Progenitor cell of endocrine pancreas (in vitro differentiated cells): ENCODE measurements around the gene HOXA4. TPM values are rescaled to one million over a fixed set of nuclear protein-coding genes. Genes with fewer than 3 reads are reported as not detected.
A peak's percentile ranks its signal among the peaks of the same experiment; 100 is the strongest.

Experiments used
- DNase-seq: peaks from one replicate; pipeline ENCODE4 v3.0.0; 2021; ENCODE audit warnings: low spot score; ENCODE audit not compliant: unreplicated experiment
- H3K27ac Mint-ChIP-seq: 2 replicates; pipeline ENCODE4 v1.8.0; 2021; ENCODE audit warnings: mild to moderate bottlenecking, moderate library complexity, mixed read lengths
- H3K27me3 Mint-ChIP-seq: 2 replicates; pipeline ENCODE4 v1.8.0; 2021; ENCODE audit warnings: mixed read lengths
- H3K36me3 Mint-ChIP-seq: 2 replicates; pipeline ENCODE4 v1.8.0; 2022; ENCODE audit warnings: mixed read lengths; ENCODE audit not compliant: insufficient read depth
- H3K4me1 Mint-ChIP-seq: 2 replicates; pipeline ENCODE4 v1.8.0; 2021; ENCODE audit warnings: low read depth, mixed read lengths
- H3K4me3 Mint-ChIP-seq: 2 replicates; pipeline ENCODE4 v1.8.0; 2021; ENCODE audit warnings: low read depth, mild to moderate bottlenecking, moderate library complexity, mixed read lengths
- H3K9me3 Mint-ChIP-seq: 2 replicates; pipeline ENCODE4 v1.8.0; 2021; ENCODE audit warnings: low read depth, mixed read lengths
- CTCF ChIP-seq: fragments of 200-600 bp; sonication (generic); IDR thresholded peaks from one replicate; pipeline ENCODE4 v1.5.0; 2021; ENCODE audit warnings: antibody characterized with exemption, mild to moderate bottlenecking; ENCODE audit not compliant: unreplicated experiment
- total RNA-seq: library from RNA; stranded (reverse); gene quantifications from 2 replicates; pipeline ENCODE4 v1.2.1, GENCODE V29; 2021

Gene HOXA4
- total RNA-seq, 1 donor from 2014 or later = 13.7 TPM

GRCh38 chr7:27111042-27111750 lies 19.4 kb downstream of the HOXA4 start:
- H3K4me1 Mint-ChIP-seq = peaks cover 52% of the 10 kb centered on the region
- peak overlapping the region; percentile 97 for H3K4me3 Mint-ChIP-seq

GRCh38 chr7:27110186-27111031 lies 20.1 kb downstream of the HOXA4 start:
- no peak for TF ChIP-seq CTCF
- Mint-ChIP-seq H3K4me1 (peaks cover 57% of the 10 kb centered on the region), H3K27ac (peak overlapping the region; percentile 99), H3K27me3 (no peaks in the 10 kb centered on the region), H3K36me3 (peaks cover 20% of the 10 kb centered on the region), H3K9me3 (no peaks in the 10 kb centered on the region), H3K4me3 (peak overlapping the region; percentile 97)
- peak; percentile 76 for DNase-seq

More at GRCh38 chr7:27111042-27111750, 19.4 kb downstream of the HOXA4 start:
- no peak for DNase-seq
- Mint-ChIP-seq H3K9me3 (no peaks in the 10 kb centered on the region), H3K27me3 (no peaks in the 10 kb centered on the region), H3K27ac (peak overlapping the region; percentile 99), H3K36me3 (peaks cover 21% of the 10 kb centered on the region)
- TF ChIP-seq CTCF = no peak

- peaks cover 58% of the 10 kb centered on the region for H3K4me1 Mint-ChIP-seq
- H3K27me3 Mint-ChIP-seq = no peaks in the 10 kb centered on the region
These were observed 20.9 kb downstream of the HOXA4 start for GRCh38 chr7:27109466-27110185.

GRCh38 chr7:27108390-27109127 lies 22.0 kb downstream of the HOXA4 start:
- no peak for TF ChIP-seq CTCF
- Mint-ChIP-seq H3K27me3 (no peaks in the 10 kb centered on the region), H3K27ac (peak overlapping the region; percentile 98), H3K4me3 (peak overlapping the region; percentile 71), H3K36me3 (peaks cover 20% of the 10 kb centered on the region), H3K9me3 (no peaks in the 10 kb centered on the region), H3K4me1 (peaks cover 67% of the 10 kb centered on the region)
- peak; percentile 53 for DNase-seq

More at GRCh38 chr7:27109466-27110185, 20.9 kb downstream of the HOXA4 start:
- no peak for DNase-seq
- TF ChIP-seq CTCF = no peak
- Mint-ChIP-seq H3K36me3 (peaks cover 20% of the 10 kb centered on the region), H3K4me3 (peak overlapping the region; percentile 71), H3K9me3 (no peaks in the 10 kb centered on the region), H3K27ac (peak overlapping the region; percentile 90)
